Mesenchymal stem cell (in vitro differentiated cells and primary cell): ENCODE results near the gene PCDHGA4. TPM values are rescaled to one million over a fixed set of nuclear protein-coding genes. Genes with fewer than 3 reads are reported as not detected.
"Not testable (repeated sequence)": the region's sequence is repeated elsewhere in the genome, so short reads cannot be mapped to it uniquely, and the experiment has no call there.

Experiments
- DNase-seq: peaks from one replicate; pipeline ENCODE4 v3.0.0-alpha.2; 2013
- H2AFZ ChIP-seq: one replicate; pipeline ENCODE4 v1.6.1; 2013; ENCODE audit warnings: low read depth, mild to moderate bottlenecking, control low read depth, inconsistent platforms, low read length, moderate library complexity
- H2AK5ac ChIP-seq: 2 replicates; pipeline ENCODE4 v1.6.1; 2013; ENCODE audit warnings: low read length, moderate library complexity, mild to moderate bottlenecking, inconsistent platforms; ENCODE audit not compliant: severe bottlenecking
- H2BK120ac ChIP-seq: one replicate; pipeline ENCODE4 v1.6.1; 2013; ENCODE audit warnings: low read depth, mild to moderate bottlenecking, inconsistent platforms, low read length, moderate library complexity
- H2BK12ac ChIP-seq, 2 experiments: one replicate each; pipeline ENCODE4 v1.6.1; 2013; ENCODE audit warnings: inconsistent platforms in 2 of 2, low read length in 2 of 2, mild to moderate bottlenecking in 2 of 2, moderate library complexity in 2 of 2, control low read depth in 1 of 2
- H2BK15ac ChIP-seq: one replicate; pipeline ENCODE4 v1.6.1; 2013; ENCODE audit warnings: mild to moderate bottlenecking, low read depth, inconsistent platforms; ENCODE audit not compliant: poor library complexity, severe bottlenecking
- H2BK5ac ChIP-seq: 2 replicates; pipeline ENCODE4 v1.6.1; 2013; ENCODE audit warnings: low read depth, mild to moderate bottlenecking, low read length, control low read depth, inconsistent platforms; ENCODE audit not compliant: poor library complexity, severe bottlenecking
- H3K14ac ChIP-seq, 2 experiments: one replicate each; pipeline ENCODE4 v1.6.1; 2013; ENCODE audit warnings: inconsistent platforms in 2 of 2, low read length in 2 of 2, control low read depth in 1 of 2, mild to moderate bottlenecking in 1 of 2, moderate library complexity in 1 of 2
- H3K18ac ChIP-seq, 2 experiments: one replicate each; pipeline ENCODE4 v1.6.1; 2013; ENCODE audit warnings: inconsistent platforms in 2 of 2, low read length in 2 of 2, control low read depth in 1 of 2, low read depth in 1 of 2, mild to moderate bottlenecking in 1 of 2
- H3K23ac ChIP-seq, 2 experiments: one replicate each; pipeline ENCODE4 v1.6.1; 2013; ENCODE audit warnings: inconsistent platforms in 2 of 2, low read length in 2 of 2, mild to moderate bottlenecking in 2 of 2, moderate library complexity in 2 of 2, control low read depth in 1 of 2
- H3K27ac ChIP-seq: 2 replicates; pipeline ENCODE4 v1.5.1; 2013; ENCODE audit warnings: mild to moderate bottlenecking, moderate library complexity, low read length, control low read depth, inconsistent platforms; ENCODE audit not compliant: poor library complexity, severe bottlenecking
- H3K27me3 ChIP-seq, 2 experiments: 2 replicates each; pipeline versions ENCODE4 v1.6.1 to v1.7.0; 2013; ENCODE audit warnings: low read length in 2 of 2, mild to moderate bottlenecking in 2 of 2, moderate library complexity in 2 of 2, control low read depth in 1 of 2, inconsistent platforms in 1 of 2; ENCODE audit not compliant: control insufficient read depth in 1 of 2, insufficient read depth in 1 of 2
- H3K36me3 ChIP-seq, 2 experiments: 2 replicates each; pipeline versions ENCODE4 v1.6.1 to v1.7.0; 2013; ENCODE audit warnings: low read length in 2 of 2, control low read depth in 1 of 2, inconsistent platforms in 1 of 2, low read depth in 1 of 2, mild to moderate bottlenecking in 1 of 2; ENCODE audit not compliant: insufficient read depth in 2 of 2, control insufficient read depth in 1 of 2
- H3K4ac ChIP-seq, 2 experiments: one replicate each; pipeline ENCODE4 v1.6.1; 2013; ENCODE audit warnings: inconsistent platforms in 2 of 2, low read length in 2 of 2, mild to moderate bottlenecking in 2 of 2, moderate library complexity in 2 of 2, control low read depth in 1 of 2, low read depth in 1 of 2
- H3K4me1 ChIP-seq: 2 replicates; pipeline ENCODE4 v1.6.1; 2013; ENCODE audit warnings: low read depth, low read length, control low read depth; ENCODE audit not compliant: control insufficient read depth, insufficient read depth
- H3K4me2 ChIP-seq: 2 replicates; pipeline ENCODE4 v1.6.1; 2013; ENCODE audit warnings: low read length, mild to moderate bottlenecking, inconsistent platforms; ENCODE audit not compliant: poor library complexity, severe bottlenecking
- H3K4me3 ChIP-seq, 2 experiments: 2 replicates each; pipeline versions ENCODE4 v1.5.1 to v1.7.0; 2013; ENCODE audit warnings: low read length in 2 of 2, mild to moderate bottlenecking in 2 of 2, control low read depth in 1 of 2, low read depth in 1 of 2; ENCODE audit not compliant: insufficient read depth in 1 of 2
- H3K79me1 ChIP-seq: replicated peaks from 2 replicates; pipeline ENCODE4 v1.6.1; 2013; ENCODE audit warnings: mild to moderate bottlenecking, control low read depth, low read length, inconsistent platforms; ENCODE audit not compliant: poor library complexity, severe bottlenecking
- H3K9ac ChIP-seq: 2 replicates; pipeline ENCODE4 v1.7.0; 2013; ENCODE audit warnings: mild to moderate bottlenecking, low read length, moderate library complexity
- H3K9me3 ChIP-seq: 2 replicates; pipeline ENCODE4 v1.7.0; 2013; ENCODE audit warnings: mild to moderate bottlenecking, low read length; ENCODE audit not compliant: control insufficient read depth
- H4K8ac ChIP-seq: one replicate; pipeline ENCODE4 v1.6.1; 2013; ENCODE audit warnings: inconsistent platforms, mild to moderate bottlenecking, low read length, moderate library complexity
- H4K91ac ChIP-seq: one replicate; pipeline ENCODE4 v1.6.1; 2013; ENCODE audit warnings: mild to moderate bottlenecking, low read length, inconsistent platforms
- WGBS: methylation state at CpG from one replicate; pipeline ENCODE4 v1.1.7; 2013; ENCODE audit warnings: mixed read lengths; 5-methylcytosine and 5-hydroxymethylcytosine counted together
- polyA plus RNA-seq, 2 experiments: library from polyadenylated mRNA; stranded (reverse); fragments of 200-250 nt; gene quantifications; one replicate each; pipeline ENCODE4 v1.2.3, GENCODE V29; 2013

Gene PCDHGA4
- polyA plus RNA-seq (2013, experiment 1 of 2): 0.15 TPM
- polyA plus RNA-seq (2013, experiment 2 of 2): 0.15 TPM

DNA sequence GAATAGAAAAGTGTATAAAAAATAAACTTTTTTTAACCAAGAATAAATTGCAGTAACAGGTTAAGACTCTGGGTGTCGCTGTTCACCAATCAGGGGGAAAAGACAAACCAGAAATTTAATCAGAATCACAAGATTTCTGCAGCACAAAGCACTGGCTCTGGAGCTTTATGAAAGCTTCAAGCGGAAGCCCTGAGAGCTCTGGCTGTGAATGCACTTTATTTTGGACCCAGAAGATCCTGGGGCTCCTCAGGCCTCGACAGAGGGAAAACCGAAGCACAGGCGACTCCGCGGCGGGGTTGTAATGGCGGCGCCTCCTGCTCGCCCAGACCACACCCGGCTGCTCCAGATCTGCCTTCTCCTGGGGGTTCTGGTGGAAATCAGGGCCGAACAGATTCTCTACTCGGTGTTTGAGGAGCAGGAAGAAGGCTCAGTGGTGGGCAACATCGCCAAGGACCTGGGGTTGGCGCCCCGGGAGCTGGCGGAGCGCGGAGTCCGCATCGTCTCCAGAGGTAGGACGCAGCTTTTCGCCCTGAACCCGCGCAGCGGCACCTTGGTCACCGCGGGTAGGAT lies at the start of gene PCDHGA4:
Gene PCDHGA4, plus strand, starts transcription at position 122 of the 570 bp plus-strand sequence. Its CDS starts 87 bp downstream, at position 209.
- H3K4me2 ChIP-seq: no peak within 1 kb of the TSS
- DNase-seq: no peak
- no peaks in the 10 kb centered on the region for H3K36me3 ChIP-seq
- H2AK5ac ChIP-seq: no peak within 1 kb of the TSS
- no peak within 1 kb of the TSS for H2BK120ac ChIP-seq
- H3K9me3 ChIP-seq: peaks cover 69% of the 10 kb centered on the region
- peaks cover 1% of the 10 kb centered on the region for H3K4me1 ChIP-seq
- no peaks in the 10 kb centered on the region for H3K79me1 ChIP-seq
- H3K4ac ChIP-seq: no peak within 1 kb of the TSS
- no peak within 1 kb of the TSS for H2BK12ac ChIP-seq
- no peak within 1 kb of the TSS for H4K91ac ChIP-seq
- H2AFZ ChIP-seq: no peak within 1 kb of the TSS
- no peaks in the 10 kb centered on the region for H3K27me3 ChIP-seq
- H3K27ac ChIP-seq: no peak within 1 kb of the TSS
- no peak within 1 kb of the TSS for H3K14ac ChIP-seq
- H4K8ac ChIP-seq: no peak within 1 kb of the TSS
- no peak within 1 kb of the TSS for H3K23ac ChIP-seq
- peak within 1 kb of the TSS; percentile 67 for H3K9ac ChIP-seq
- H3K18ac ChIP-seq: no peak within 1 kb of the TSS
- H2BK5ac ChIP-seq: no peak within 1 kb of the TSS
- no peak within 1 kb of the TSS for H2BK15ac ChIP-seq
- 88% methylated on average over 29 of the region's 29 CpGs for WGBS
- peak within 1 kb of the TSS in 1 of 2 experiments; percentile 73 for H3K4me3 ChIP-seq

DNA sequence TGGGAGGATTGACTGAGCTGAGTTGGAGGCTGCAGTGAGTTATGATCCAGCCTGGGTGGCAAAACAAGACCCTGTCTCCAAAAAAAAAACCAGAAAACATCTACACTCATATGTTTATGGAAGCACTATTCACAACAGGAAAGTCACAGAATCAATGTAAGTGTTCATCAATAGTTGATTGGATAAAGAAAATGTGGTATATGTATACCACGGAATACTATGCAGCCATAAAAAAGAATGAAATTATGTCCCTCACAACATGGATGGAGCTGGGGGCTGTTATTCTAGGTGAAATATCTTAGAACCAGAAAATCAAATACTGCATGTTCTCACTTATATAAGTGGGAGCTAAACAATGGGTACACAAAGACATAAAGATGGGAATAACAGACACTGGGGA lies 48.2 kb upstream of the PCDHGA4 start:
- H3K14ac ChIP-seq: no peak overlapping the region
- DNase-seq: no peak

GRCh38 chr5:141313711-141314110 lies 41.1 kb upstream of the PCDHGA4 start:
- no peak overlapping the region for H2AK5ac ChIP-seq
- peak overlapping the region in 1 of 2 experiments; percentile 59 for H3K4me3 ChIP-seq
- no peak overlapping the region for H2BK120ac ChIP-seq
- H3K79me1 ChIP-seq: peaks cover 27% of the 10 kb centered on the region
- H3K4ac ChIP-seq: no peak overlapping the region
- H3K14ac ChIP-seq: no peak overlapping the region
- H4K91ac ChIP-seq: no peak overlapping the region
- no peaks in the 10 kb centered on the region for H3K4me1 ChIP-seq
- peaks cover 88% of the 10 kb centered on the region for H3K9me3 ChIP-seq
- H2AFZ ChIP-seq: no peak overlapping the region
- H2BK5ac ChIP-seq: no peak overlapping the region
- H3K18ac ChIP-seq: no peak overlapping the region
- H2BK12ac ChIP-seq: no peak overlapping the region
- H2BK15ac ChIP-seq: no peak overlapping the region
- H3K27me3 ChIP-seq: no peaks in the 10 kb centered on the region
- H4K8ac ChIP-seq: no peak overlapping the region
- H3K4me2 ChIP-seq: no peak overlapping the region
- peaks cover 15 to 49% of the 10 kb centered on the region in 2 experiments for H3K36me3 ChIP-seq
- H3K27ac ChIP-seq: no peak overlapping the region
- H3K9ac ChIP-seq: no peak overlapping the region
- H3K23ac ChIP-seq: no peak overlapping the region
- no peak for DNase-seq

More for the DNA sequence above, 48.2 kb upstream of the PCDHGA4 start:
- H3K9me3 ChIP-seq: peaks cover 84% of the 10 kb centered on the region
- H2BK5ac ChIP-seq: no peak overlapping the region
- no peak overlapping the region for H3K27ac ChIP-seq
- no peak overlapping the region for H4K91ac ChIP-seq
- H2BK12ac ChIP-seq: no peak overlapping the region
- H3K4ac ChIP-seq: no peak overlapping the region
- H3K23ac ChIP-seq: no peak overlapping the region
- peaks cover 3 to 11% of the 10 kb centered on the region in 2 experiments for H3K36me3 ChIP-seq
- WGBS: no CpG with 5 or more reads among the region's 1 CpG
- H2AK5ac ChIP-seq: no peak overlapping the region
- no peaks in the 10 kb centered on the region for H3K4me1 ChIP-seq
- no peak overlapping the region for H2AFZ ChIP-seq
- H3K9ac ChIP-seq: no peak overlapping the region
- no peaks in the 10 kb centered on the region for H3K27me3 ChIP-seq
- no peak overlapping the region for H3K18ac ChIP-seq
- peaks cover 32% of the 10 kb centered on the region for H3K79me1 ChIP-seq
- no peak overlapping the region for H4K8ac ChIP-seq
- H2BK15ac ChIP-seq: no peak overlapping the region
- H3K4me3 ChIP-seq: peak overlapping the region in 1 of 2 experiments; percentile 42
- no peak overlapping the region for H3K4me2 ChIP-seq
- no peak overlapping the region for H2BK120ac ChIP-seq

- H2AK5ac ChIP-seq, H3K27me3 ChIP-seq, H3K4ac ChIP-seq, H3K9ac ChIP-seq, DNase-seq, H4K8ac ChIP-seq, H2BK5ac ChIP-seq, H3K23ac ChIP-seq, H2BK12ac ChIP-seq, H3K4me2 ChIP-seq, H2AFZ ChIP-seq, H3K27ac ChIP-seq, H3K4me1 ChIP-seq, H3K18ac ChIP-seq, H2BK15ac ChIP-seq, H4K91ac ChIP-seq, H2BK120ac ChIP-seq, H3K14ac ChIP-seq: not testable (repeated sequence)
- WGBS: 99% methylated on average over 3 of the region's 4 CpGs
- Histone ChIP-seq H3K9me3 (peaks cover 86% of the 10 kb centered on the region), H3K4me3 (peak overlapping the region in 1 of 2 experiments; percentile 59), H3K36me3 (peaks cover 19 to 56% of the 10 kb centered on the region in 2 experiments), H3K79me1 (peaks cover 18% of the 10 kb centered on the region)
Observed at GRCh38 chr5:141316963-141317362, 37.9 kb upstream of the PCDHGA4 start.
